Measurements from ENCODE around the gene FAM90A1.
"Not testable (repeated sequence)": the region's sequence is repeated elsewhere in the genome, so short reads cannot be mapped to it uniquely, and the experiment has no call there.

Gene FAM90A1, protein sequence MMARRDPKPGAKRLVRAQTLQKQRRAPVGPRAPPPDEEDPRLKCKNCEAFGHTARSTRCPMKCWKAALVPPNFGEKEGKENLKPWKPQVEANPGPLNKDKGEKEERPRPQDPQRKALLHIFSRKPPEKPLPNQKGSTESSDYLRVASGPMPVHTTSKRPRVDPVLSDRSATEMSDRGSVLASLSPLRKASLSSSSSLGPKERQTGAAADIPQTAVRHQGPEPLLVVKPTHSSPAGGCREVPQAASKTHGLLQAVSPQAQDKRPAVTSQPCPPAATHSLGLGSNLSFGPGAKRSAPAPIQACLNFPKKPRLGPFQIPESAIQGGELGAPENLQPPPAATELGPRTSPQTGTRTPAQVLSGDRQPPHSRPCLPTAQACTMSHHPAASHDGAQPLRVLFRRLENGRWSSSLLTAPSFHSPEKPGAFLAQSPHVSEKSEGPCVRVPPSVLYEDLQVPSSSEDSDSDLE

DNA sequence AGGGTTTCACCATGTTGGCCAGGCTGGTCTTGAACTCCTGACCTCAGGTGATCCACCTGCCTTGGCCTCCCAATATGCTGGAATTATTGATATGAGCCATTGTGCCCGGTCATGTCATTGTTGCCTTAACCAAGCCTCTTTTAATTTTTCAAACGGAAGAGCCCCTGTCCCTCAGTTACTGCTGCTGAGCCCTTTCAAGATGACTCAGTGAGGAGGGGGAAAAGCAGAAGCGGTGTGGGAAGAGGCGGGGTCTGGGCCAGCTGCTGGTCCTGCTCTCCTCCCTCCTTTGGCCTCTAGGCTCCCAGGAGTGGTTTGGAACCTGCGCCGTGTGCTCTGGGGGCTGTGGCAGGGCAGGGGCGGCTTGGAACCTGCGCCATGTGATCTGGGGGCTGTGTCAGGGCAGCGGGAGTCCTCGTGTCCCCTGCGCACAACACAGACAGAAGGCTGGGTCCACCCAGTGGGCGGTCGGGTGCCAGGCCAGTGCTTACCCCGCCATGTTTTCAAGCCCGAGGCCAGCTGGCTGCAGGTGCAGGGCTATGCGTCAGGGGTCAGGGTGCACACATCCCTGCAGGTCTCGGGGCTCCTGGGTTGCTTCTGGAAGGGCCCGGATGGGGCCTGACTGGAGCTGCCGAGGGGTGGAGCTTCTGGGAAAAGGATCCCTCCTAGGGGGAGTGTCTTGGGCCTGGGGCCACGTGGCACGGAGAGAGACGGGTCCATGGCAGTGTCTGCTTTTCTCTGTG, at the start of gene FAM90A1:
TSS of gene FAM90A1 (minus strand) at position 627 of the 740 bp plus-strand sequence. CDS start 2,786 bp downstream, outside the sequence.
- H3K4me1 Mint-ChIP-seq; H3K36me3 Mint-ChIP-seq; H3K27me3 Mint-ChIP-seq; DNase-seq (ENCODE audit: low spot score in 2 of 2); H3K9me3 Mint-ChIP-seq; ATAC-seq (ENCODE audit: low read depth): not testable (repeated sequence)
- Mint-ChIP-seq H3K27ac (peak within 1 kb of the TSS; percentile 47), H3K4me3 (peak within 1 kb of the TSS; percentile 82)

DNA sequence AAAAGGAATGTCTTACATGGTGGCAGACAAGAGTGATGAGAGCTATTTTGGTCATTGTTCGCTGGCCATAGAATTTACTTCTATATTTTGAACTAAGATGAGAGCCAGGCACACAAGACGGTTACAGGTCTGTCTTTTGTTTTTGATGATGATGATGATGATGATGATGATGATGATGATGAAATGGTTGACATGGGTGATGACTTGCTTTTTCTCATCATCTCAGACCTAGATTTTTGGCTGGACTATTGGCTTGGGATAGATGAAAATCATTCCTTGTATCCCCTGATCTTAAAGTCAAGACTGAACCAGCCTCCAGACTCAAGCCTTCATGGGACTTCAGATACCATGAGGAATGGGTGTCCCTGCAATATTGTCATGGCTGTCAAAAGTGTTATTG, 49.0 kb upstream of the FAM90A1 start:
- not testable (repeated sequence) for H3K27me3 Mint-ChIP-seq; H3K27ac Mint-ChIP-seq; DNase-seq (ENCODE audit: low spot score in 2 of 2); H3K4me3 Mint-ChIP-seq; H3K4me1 Mint-ChIP-seq; H3K9me3 Mint-ChIP-seq; ATAC-seq (ENCODE audit: low read depth); H3K36me3 Mint-ChIP-seq

DNA sequence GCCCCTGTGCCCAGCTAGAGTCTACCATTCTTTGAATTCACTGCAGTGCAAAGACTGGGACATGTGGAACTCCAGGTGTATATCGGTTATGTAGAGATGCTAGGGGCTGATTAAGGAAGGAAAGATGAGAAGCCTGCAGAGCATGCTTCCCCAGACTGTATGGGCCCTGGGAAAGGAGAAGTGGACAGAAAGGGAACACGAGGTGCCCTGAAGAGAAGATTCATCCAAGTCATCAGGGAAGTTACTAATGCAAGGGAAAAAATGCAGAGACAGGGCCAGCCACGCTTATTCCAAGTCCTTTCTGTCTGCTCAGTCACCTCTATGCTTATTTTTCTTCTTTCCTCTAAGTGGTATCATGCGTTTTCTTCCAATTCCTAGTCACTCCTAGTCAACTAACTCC, 39.3 kb upstream of the FAM90A1 start:
- not testable (repeated sequence) for H3K27ac Mint-ChIP-seq; H3K4me1 Mint-ChIP-seq; H3K36me3 Mint-ChIP-seq; H3K4me3 Mint-ChIP-seq; DNase-seq (ENCODE audit: low spot score in 2 of 2); ATAC-seq (ENCODE audit: low read depth); H3K9me3 Mint-ChIP-seq
- H3K27me3 Mint-ChIP-seq: peaks cover 10% of the 10 kb centered on the region

DNA sequence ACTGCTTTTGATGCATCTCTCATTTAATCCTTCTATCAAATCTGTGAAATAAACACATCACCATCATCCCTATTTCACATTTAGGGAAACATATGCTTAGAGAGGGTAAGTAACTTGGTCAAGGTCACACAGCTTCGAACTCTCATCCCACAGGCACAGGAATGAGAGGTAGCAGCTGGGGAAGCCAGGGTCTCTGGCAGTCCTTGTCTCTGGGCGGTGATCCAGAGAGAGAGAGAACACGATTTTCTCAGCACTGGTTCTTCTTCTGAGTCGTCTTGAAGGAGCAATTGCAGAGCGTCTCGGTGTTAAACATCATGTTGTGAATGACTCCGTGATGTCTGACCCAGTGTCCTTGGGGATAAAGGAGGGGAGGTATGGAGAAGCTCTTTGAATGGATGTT, 36.8 kb upstream of the FAM90A1 start:
- not testable (repeated sequence) for H3K36me3 Mint-ChIP-seq

DNA sequence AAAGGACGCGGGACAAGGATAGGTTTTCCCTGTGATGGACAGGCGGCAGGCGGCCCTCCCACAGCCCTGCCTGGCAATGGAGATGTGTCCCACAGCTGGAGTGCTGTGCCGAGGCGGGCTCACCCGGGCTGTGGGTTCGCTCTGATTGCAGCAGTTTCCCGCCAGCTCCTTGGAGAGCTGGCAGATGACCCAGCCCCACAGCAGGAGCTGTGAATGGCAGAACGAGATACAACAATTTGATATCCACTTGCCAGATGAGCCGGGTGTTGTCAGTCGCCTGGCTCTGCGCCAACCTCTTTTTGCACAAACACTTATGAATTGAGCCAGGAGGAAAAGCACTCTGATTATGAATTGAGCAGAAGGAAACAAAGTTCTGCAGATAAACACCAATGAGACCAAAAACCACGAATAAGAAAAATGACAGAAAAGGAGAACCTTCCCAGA, 33.7 kb upstream of the FAM90A1 start:
- not testable (repeated sequence) for ATAC-seq (ENCODE audit: low read depth); H3K9me3 Mint-ChIP-seq; H3K4me1 Mint-ChIP-seq; DNase-seq (ENCODE audit: low spot score in 2 of 2); H3K27ac Mint-ChIP-seq; H3K4me3 Mint-ChIP-seq; H3K36me3 Mint-ChIP-seq
- H3K27me3 Mint-ChIP-seq: peaks cover 13% of the 10 kb centered on the region

More for the DNA sequence above, 36.8 kb upstream of the FAM90A1 start:
- H3K4me1 Mint-ChIP-seq; ATAC-seq (ENCODE audit: low read depth); DNase-seq (ENCODE audit: low spot score in 2 of 2); H3K27ac Mint-ChIP-seq; H3K4me3 Mint-ChIP-seq; H3K9me3 Mint-ChIP-seq: not testable (repeated sequence)
- peaks cover 11% of the 10 kb centered on the region for H3K27me3 Mint-ChIP-seq

DNA sequence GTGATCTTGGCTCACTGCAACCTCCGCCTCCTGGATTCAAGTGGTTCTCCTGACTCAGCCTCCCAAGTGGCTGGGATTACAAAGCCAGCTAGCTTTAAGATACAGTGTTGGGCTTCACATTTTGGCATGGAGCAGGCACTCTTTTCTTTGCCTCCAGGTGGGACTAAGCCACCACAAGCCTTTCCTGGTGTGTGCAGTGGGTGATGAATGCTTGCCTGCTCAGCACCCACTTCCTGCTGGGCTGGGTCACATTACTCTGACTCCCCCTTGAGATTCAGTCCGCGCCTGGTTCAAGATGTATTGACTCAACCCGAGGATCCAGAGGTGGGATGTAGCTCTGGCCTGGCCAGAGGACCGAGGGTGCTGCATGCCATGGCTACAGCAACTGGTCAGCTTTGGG, 28.9 kb upstream of the FAM90A1 start:
- not testable (repeated sequence) for H3K27ac Mint-ChIP-seq, H3K27me3 Mint-ChIP-seq

DNA sequence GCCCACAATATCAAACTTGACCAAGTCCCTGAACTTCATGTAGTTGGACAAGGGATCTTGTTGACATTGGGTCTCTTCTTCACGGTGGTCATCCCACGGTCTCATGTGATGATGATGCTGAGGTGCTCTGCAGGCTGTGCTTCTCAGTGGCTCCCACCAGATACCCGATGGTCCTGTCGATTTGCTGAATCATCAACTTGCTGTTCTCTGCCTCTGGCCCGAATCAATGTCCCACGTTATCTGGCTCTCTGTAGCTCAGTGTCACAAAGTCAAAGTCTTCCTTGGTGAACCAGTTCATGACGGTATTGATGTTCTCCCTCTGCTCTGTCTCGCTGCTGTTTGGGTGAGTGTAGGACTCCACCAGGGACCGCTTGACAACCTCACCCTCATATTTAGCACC, 27.3 kb upstream of the FAM90A1 start:
- not testable (repeated sequence) for H3K4me3 Mint-ChIP-seq; H3K27me3 Mint-ChIP-seq; H3K9me3 Mint-ChIP-seq; ATAC-seq (ENCODE audit: low read depth); H3K27ac Mint-ChIP-seq; DNase-seq (ENCODE audit: low spot score in 2 of 2); H3K36me3 Mint-ChIP-seq; H3K4me1 Mint-ChIP-seq

More for the DNA sequence above, 28.9 kb upstream of the FAM90A1 start:
- not testable (repeated sequence) for ATAC-seq (ENCODE audit: low read depth); H3K36me3 Mint-ChIP-seq; DNase-seq (ENCODE audit: low spot score in 2 of 2); H3K4me1 Mint-ChIP-seq; H3K9me3 Mint-ChIP-seq; H3K4me3 Mint-ChIP-seq

DNA sequence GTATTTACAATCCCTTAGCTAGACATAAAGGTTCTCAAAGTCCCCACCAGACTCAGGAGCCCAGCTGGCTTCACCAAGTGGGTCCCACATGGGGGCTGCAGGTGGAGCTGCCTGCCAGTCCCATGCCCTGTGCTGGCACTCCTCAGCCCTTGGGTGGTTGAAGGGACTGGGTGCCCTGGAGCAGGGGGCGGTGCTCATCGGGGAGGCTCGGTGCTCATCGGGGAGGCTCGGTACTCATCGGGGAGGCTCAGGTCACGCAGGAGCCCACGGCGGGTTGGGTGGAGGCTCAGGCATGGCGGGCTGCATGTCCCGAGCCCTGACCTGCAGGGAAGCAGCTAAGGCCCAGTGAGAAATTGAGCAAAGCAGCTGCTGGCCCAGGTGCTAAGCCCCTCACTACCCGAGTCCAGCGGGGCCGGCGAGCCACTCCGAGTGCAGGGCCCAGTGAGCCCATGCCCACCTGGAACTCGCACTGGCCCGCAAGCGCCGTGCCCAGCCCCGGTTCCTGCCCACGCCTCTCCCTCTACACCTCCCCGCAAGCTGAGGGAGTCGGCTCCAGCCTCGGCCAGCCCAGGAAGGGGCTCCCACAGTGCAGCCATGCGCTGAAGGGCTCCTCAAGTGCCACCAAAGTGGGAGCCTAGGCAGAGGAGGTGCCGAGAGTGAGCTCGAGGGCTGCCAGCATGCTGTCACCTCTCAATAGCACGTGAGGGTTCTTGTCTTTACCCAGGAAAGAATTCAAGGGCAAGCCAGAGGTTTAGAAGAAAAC, 24.8 kb upstream of the FAM90A1 start:
- H3K27ac Mint-ChIP-seq; H3K4me3 Mint-ChIP-seq; H3K36me3 Mint-ChIP-seq; H3K27me3 Mint-ChIP-seq; DNase-seq (ENCODE audit: low spot score in 2 of 2); H3K9me3 Mint-ChIP-seq; H3K4me1 Mint-ChIP-seq; ATAC-seq (ENCODE audit: low read depth): not testable (repeated sequence)

DNA sequence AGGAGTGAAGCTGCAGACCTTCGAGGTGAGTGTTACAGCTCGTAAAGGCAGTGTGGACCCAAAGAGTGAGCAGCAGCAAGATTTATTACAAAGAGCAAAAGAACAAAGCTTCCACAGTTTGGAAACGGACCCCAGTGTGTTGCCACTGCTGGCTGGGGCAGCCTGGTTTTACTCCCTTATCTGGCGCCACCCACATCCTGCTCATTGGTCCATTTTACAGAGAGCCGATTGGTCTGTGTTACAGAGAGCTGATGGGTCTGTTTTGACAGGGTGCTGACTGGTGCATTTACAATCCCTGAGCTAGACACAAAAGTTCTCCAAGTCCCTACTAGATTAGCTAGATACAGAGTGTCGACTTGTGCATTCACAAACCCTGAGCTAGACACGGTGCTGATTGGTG, 24.2 kb upstream of the FAM90A1 start:
- not testable (repeated sequence) for DNase-seq (ENCODE audit: low spot score in 2 of 2); H3K9me3 Mint-ChIP-seq; ATAC-seq (ENCODE audit: low read depth); H3K27ac Mint-ChIP-seq; H3K4me1 Mint-ChIP-seq; H3K27me3 Mint-ChIP-seq; H3K4me3 Mint-ChIP-seq; H3K36me3 Mint-ChIP-seq

DNA sequence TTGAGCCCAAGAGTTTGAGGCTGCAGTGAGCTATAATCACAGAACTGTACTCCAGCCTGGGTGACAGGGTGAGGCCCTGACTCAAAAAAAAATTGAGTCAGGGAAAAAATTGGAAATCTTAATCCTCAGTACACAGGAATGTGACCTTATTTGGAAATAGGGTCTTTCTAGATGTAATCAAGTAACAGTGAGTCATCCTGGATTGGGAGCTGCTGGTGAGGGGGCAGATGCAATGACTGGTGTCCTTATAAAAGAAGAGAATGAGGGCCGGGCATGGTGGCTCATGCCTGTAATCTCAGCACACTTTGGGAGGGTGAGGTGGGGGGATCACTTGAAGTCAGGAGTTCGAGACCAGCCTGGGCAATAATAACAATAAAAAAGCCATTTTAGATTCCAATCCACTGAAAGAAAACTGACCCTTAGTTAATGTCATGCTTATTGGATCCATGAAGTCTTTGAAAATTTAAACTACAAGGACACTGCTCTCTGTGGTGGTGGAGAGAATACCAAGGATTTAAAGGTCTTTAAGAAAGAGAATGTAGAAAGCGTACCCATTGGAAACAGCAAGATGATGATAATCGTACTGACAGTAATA, 19.6 kb upstream of the FAM90A1 start:
- not testable (repeated sequence) for H3K4me3 Mint-ChIP-seq; H3K4me1 Mint-ChIP-seq; H3K9me3 Mint-ChIP-seq; H3K27ac Mint-ChIP-seq; ATAC-seq (ENCODE audit: low read depth); DNase-seq (ENCODE audit: low spot score in 2 of 2); H3K36me3 Mint-ChIP-seq; H3K27me3 Mint-ChIP-seq

DNA sequence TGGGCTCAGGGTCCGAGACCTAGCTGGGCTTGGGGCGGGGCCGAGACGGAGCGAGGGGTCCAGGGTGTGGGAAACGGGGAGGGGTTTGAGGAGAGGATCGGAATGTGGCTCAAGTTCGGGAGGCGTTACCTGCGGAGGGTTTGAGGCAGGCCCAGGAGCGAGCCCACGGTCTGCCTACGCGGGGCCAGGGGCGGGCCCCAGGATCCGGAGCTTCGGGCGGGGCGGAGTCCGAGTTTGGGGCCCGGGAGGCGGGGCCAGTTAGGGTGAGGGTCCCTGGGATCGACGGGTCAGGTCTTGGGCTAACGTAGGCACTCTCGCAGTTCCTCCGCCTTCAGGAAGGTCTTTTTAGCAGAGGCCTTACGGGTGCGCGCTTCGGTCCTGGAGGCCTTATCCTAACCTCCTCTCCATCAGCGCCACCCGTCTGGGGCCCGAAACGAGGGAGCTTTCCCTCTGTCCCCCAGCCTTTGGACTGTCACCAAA, 16.3 kb upstream of the FAM90A1 start:
- H3K36me3 Mint-ChIP-seq; DNase-seq (ENCODE audit: low spot score in 2 of 2); H3K9me3 Mint-ChIP-seq; H3K27me3 Mint-ChIP-seq; ATAC-seq (ENCODE audit: low read depth): not testable (repeated sequence)
- Mint-ChIP-seq H3K27ac (peak overlapping the region; percentile 86), H3K4me1 (peaks cover 10% of the 10 kb centered on the region), H3K4me3 (peak overlapping the region; percentile 99)

DNA sequence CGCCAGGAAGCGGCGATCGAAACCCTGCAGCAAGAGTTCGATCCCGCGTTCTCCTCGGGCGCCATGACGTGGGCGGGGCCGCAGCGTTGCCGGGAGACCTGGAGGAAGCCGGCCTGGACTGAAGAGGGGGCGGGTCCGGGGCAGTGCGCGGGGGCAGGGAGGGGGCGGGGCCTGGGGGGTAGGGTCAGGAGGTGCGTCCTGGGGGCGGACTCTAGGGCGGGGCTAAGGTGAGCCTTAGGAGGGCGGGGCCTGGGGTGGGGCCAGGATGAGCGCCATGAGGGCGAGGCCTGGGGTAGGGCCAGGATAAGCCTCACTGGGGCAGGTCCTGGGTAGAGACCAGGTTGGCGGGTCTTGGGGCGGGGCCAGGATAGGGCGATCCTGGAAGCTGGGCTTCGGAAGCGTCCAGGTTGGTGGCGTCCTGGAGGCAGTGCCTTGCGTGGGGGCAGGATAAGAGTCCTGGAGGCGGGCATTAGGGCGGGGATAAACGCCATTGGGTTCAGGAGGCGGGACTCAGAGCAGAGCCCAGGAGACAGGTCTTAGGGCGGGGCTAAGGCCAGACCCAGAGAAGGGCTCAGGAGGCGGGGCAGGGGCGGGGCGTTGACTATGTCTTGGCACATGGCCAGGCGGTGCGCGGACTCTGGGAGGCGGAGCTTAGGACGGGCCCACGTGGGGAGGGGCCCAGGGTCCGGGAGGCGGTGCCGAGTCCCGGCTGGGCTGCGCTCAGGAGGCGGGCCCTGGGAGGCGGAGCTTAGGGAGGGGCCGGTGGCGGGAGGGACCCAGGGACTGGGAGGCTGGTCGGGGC, 15.7 kb upstream of the FAM90A1 start:
- H3K27ac Mint-ChIP-seq: peak overlapping the region; percentile 86

DNA sequence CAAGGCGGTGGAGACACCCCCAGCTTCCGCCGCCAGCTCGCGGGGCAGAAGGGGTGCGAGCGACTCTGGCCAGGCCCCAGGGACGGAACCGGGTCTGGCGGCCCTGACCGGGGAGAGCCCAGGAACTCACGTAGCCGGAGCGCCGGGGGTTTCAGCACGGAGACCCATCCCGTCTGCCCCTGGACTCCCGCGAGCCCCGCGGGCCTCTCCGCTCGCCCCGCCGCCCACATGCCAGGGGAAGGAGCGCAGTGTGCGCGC, 15.1 kb upstream of the FAM90A1 start:
- peaks cover 10% of the 10 kb centered on the region for H3K4me1 Mint-ChIP-seq
- not testable (repeated sequence) for DNase-seq (ENCODE audit: low spot score in 2 of 2); H3K27me3 Mint-ChIP-seq; H3K36me3 Mint-ChIP-seq; ATAC-seq (ENCODE audit: low read depth); H3K9me3 Mint-ChIP-seq
- H3K27ac Mint-ChIP-seq: peak overlapping the region; percentile 86
- H3K4me3 Mint-ChIP-seq: peak overlapping the region; percentile 99

More for the DNA sequence above, 15.7 kb upstream of the FAM90A1 start:
- H3K9me3 Mint-ChIP-seq, H3K27me3 Mint-ChIP-seq, H3K36me3 Mint-ChIP-seq: not testable (repeated sequence)
- Mint-ChIP-seq H3K4me3 (peak overlapping the region; percentile 99), H3K4me1 (peaks cover 10% of the 10 kb centered on the region)
- DNase-seq (ENCODE audit: low spot score in 2 of 2) (peak; percentile 100), ATAC-seq (ENCODE audit: low read depth) (peak; percentile 93)
